Urothelium cell line (cell line): ENCODE measurements around the gene BPGM.
"Not testable (repeated sequence)": the region's sequence is repeated elsewhere in the genome, so short reads cannot be mapped to it uniquely, and the experiment has no call there.

Experiments used
- DNase-seq: peaks from one replicate; pipeline ENCODE4 v3.0.0; 2011; ENCODE audit warnings: low spot score, mixed read lengths
- FAIRE-seq: peaks from 2 replicates; lab custom pipeline; 2011; peaks lifted over from hg19 to GRCh38; lab: Jason Lieb, UNC

Gene BPGM

DNA sequence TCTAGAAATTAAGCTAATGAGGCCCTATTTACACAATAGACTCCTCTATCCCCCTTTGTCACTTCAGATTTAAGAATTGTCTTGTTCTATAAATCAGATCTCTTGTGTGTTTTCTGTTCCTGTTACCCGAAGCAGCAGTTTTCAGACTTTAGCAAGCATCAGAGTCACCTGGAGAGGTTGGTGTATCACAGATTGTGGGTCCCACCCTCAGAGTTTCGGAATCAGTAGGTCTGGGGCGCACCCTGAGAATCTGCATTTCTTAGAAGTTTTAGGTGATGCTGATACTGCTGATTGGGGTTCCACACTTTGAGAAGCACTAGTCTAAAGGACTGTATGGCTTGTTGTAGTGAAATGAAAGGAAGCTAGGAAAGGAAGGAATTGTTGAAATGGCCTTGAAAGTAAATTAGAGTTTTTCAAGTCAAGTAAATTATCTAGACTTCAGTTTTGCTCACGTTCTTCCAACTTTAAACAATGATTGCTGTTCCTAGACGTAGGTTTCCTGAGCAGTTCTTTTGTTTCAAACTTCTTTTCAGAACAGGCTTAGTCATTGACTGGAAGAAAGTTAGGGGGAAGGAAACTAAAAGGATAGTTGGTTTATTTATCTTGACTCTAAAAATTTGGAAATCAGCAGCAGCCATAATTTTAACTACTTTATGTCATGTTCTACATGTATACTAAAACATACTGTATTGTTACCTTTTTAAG, 15.7 kb downstream of the BPGM start:
- DNase-seq (no peak), FAIRE-seq (no peak)

DNA sequence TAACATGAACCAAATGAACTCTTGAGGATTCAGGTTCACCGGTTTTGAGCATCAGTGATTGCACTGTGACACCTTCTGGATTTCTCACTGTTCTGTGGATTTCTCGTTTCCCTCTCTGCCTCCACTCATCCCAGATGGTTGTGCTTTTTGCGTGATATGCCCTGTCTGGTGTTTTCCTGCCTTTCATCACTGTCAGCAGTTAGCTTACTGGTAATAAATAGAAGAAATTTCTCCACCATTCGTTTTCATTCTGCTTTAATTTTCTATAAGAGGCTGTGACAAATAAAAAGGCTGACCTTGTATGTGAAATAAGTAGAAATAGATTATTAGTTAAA, 16.2 kb downstream of the BPGM start:
- no peak for FAIRE-seq
- no peak for DNase-seq

GRCh38 chr7:134665045-134665444, 18.4 kb downstream of the BPGM start:
- FAIRE-seq, DNase-seq: not testable (repeated sequence)

DNA sequence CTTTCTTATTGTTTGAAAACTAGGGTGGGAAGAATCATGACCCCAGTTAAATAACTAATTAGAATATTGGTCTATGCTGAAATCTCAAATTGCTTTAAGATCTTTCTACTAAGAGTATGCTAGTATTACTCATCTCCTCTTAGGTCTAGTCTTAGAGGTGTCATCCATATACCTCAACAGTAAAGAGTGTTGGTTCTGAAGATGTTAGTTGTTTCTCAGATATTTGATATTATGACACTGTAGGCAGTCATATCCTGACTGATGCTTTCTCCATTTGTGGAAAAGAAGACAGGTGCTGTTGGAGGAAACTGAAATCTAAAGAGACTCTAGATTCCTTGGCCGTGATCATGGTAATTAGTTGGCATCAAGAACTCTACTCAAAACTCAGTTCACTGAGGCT, 21.2 kb downstream of the BPGM start:
- DNase-seq (no peak), FAIRE-seq (no peak)

DNA sequence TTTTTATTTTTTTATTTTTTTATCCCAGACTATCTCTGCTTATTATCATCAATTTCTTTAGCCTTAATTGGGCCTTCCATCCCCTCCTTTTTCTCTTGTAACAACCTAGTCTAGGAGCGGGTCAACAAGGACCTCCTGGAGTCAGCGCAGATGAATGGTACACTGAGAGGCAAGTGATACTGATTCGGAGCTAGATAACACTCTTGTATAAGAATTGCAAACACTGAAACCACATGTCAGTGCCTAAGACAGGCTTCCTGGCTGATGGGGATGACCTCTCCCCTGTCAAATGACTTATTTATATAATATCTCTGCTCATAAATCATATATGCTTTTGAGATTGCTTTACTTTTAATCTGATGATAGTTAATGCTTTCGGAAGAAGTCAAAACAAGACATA, 22.7 kb downstream of the BPGM start:
- FAIRE-seq (no peak), DNase-seq (no peak)

DNA sequence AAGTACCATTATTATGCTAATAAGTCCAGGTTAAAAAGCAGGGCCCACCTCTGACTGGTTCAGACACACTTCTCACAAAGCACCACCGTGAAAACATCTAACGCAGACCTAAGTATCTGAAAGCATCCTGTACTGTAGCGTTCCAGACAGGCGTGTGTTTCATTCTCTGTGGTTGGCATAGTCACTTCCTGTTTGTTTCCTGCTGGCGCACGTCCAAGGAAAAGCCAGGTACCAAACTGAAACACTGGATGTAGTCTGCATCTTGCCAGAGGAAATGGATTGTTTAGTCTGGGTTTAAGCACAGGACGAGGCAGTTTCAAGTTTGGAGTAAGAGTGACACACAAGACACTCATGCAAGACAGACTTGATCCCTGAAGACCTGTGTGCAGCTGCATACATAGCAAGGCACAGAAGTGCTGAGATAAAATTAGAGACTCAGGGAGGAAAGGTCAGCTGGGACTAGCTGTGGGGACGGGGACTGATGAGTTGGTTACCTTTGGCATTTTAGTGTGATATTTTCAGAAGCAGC, 23.3 kb downstream of the BPGM start:
- DNase-seq (peak; percentile 68), FAIRE-seq (no peak)

- FAIRE-seq, result no peak
- DNase-seq, result no peak
These were observed 25.0 kb downstream of the BPGM start for GRCh38 chr7:134671609-134672008.

GRCh38 chr7:134674424-134674823, 27.8 kb downstream of the BPGM start:
- no peak for DNase-seq
- no peak for FAIRE-seq

DNA sequence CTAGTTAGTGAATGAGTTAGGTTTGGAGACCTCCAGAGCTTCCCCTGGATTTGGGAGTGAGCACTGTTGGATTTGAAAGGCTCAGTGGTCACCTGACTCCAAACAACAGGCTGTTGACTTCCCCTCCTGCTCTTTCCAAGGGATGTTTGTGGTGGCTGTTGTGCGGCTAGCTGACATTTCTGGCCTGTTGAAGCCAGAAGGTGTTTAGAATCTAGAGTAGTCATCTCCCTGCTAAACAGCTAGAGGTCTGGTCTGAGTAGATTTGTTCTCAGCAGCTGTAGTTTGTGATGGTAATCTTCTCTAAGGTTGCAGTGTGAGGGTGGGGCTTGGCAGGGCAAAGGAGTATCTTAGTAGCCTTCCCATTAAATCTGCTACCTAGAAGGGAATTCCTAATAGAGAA, 30.1 kb downstream of the BPGM start:
- FAIRE-seq (no peak), DNase-seq (no peak)

DNA sequence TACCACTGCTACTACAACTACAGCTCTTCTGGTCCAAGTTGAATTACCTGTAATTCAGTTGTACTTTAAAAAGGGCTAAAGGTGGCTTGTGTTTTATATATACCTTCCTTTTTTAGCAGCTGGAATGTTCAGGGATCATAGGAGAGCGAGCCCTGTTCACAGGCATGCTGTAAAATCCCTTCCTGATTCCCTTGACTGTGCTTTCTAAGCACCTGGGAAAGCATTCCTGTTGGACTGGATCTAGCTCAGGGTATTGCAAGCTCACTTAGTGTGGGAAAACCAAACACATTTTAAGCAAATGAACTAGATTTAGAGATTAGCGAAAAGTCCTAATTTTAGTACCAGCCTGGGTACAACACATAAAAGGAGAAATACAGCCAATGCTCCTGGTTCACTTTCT, 31.5 kb downstream of the BPGM start:
- FAIRE-seq, result no peak
- no peak for DNase-seq

- DNase-seq (no peak), FAIRE-seq (no peak)
These were observed 32.4 kb downstream of the BPGM start for GRCh38 chr7:134679006-134679405.

DNA sequence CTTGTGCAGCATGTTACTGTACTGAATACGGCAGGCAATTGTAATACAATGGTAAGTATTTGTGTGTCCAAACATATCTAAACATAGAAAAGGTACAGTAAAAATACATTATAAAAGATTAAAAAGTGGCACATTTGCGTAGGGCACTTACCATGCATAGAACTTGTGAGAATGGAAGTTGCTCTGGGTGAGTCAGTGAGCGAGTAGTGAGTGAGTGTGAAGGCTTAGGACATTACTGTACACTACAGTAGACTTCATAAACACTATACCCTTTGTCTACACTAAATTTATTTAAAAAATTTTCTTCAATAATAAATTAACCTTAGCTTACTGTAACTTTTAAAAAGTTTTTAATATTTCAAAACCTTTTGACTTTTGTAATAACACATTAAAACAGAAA, 37.5 kb downstream of the BPGM start:
- DNase-seq, result no peak
- no peak for FAIRE-seq

DNA sequence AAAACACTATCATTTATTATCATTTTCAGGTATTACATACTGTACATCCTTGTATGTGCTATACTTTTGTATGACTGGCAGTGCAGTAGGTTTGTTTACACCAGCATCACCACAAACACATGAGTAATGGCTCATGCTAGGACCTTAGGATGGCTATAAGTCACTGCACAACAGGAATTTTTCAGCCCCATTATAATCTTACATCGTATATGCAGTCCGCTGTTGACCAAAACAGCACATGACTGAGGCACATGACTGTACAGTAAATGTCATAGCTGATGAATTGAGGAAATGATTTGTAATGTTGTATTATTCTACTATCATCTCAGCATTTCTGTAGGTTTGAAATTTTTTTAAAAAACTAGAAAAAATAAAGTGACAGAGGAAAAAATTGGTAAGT, 38.6 kb downstream of the BPGM start:
- no peak for FAIRE-seq
- DNase-seq, result no peak

GRCh38 chr7:134686786-134687185, 40.1 kb downstream of the BPGM start:
- no peak for DNase-seq
- FAIRE-seq, result no peak

GRCh38 chr7:134689550-134689949, 42.9 kb downstream of the BPGM start:
- DNase-seq, FAIRE-seq: not testable (repeated sequence)

DNA sequence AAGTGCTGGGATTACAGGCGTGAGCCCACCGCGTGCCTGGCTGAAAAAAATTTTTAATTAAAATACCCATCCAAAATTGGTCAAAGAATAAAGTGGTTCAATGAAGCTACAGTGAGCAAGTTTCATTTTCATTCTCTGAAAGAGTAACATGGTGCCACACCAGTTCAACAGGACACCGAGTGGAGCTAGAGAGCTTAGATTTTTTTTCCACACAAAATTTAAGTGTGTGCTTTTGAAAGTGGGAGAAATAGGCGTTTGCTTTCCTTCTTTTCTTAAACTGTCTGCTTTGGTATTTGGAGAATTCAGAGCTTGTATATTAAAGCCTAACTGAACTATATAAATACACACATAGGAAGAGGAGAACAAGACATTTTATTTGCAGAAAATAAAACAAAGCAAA, 43.4 kb downstream of the BPGM start:
- DNase-seq (no peak), FAIRE-seq (no peak)

GRCh38 chr7:134690614-134691504, 44.2 kb downstream of the BPGM start:
- no peak for FAIRE-seq
- DNase-seq, result no peak

DNA sequence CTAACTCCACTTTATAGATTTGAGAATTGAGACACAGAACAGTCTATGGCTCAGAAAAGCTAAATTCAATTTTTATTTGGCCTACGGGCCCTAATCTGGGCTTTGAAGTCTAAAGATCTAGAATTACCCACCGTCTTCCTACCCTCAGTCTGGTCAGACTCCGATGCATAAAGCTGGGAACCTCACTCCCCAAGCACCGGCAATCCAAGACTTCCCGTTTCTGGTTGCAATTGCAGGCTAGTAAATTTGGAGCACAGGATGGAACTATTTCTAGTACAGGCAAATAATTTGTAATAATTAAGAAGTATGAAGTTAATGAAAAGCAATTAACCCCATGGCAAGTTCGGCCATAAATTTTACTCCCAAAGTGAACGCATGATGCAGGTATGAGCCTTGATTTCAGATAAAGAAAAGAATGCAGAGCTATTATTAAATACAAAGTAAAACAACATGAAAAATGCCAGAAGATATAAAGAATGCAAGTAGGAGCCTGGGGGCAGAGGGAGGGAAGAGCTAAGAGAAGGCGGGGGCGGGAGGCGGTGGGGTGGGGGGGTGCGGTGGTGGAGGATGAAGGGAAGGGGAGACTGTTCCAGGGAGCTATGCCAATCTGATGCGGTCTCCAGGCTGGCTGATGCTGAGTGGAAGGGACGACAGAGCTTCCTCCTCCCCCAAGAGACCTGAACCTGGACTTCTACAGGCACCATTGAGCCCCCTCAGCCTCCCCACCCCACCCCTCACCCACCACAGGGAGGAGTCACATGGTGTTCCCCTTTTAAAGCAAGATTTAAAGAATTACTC, 45.1 kb downstream of the BPGM start:
- no peak for FAIRE-seq

DNA sequence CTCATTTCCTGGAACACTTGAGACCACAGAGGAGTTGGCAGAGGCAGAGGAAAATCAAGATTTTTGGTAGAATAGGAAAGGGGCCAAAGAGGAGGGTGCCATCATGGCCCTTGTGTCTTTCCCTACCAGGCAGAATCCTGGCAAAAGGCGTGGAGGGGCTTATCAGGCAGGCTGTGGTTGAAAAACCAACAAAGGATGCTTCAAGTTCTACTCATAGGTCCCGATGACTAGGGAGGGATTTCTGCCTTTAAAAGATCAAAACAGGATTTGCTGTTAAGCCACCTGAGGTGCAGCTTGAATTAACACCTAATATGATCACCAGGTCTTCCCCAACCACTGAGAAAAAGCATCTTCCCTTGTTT, 45.7 kb downstream of the BPGM start:
- no peak for DNase-seq
- FAIRE-seq, result no peak

More for the DNA sequence above, 45.1 kb downstream of the BPGM start:
- no peak for DNase-seq

DNA sequence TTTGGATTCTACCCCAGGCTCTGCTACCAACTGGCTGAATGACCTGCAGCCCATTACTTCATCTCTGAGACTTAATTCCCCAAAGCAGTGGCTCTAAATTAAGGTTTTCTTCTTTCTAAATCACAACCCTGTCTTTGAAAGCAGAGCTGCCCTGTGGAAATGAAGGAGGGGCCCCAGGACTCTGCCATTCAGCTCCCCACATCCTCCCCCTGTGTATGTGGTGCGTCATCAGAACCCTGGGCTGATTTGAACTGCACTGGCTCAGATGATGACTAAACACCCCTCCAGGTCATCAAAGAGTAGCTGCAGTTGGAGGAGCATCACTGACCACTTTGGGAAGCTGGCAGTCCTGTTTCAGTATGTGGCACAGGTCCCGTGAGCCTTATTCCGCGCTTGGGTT, 46.6 kb downstream of the BPGM start:
- FAIRE-seq, result no peak
- DNase-seq, result peak; percentile 53

DNA sequence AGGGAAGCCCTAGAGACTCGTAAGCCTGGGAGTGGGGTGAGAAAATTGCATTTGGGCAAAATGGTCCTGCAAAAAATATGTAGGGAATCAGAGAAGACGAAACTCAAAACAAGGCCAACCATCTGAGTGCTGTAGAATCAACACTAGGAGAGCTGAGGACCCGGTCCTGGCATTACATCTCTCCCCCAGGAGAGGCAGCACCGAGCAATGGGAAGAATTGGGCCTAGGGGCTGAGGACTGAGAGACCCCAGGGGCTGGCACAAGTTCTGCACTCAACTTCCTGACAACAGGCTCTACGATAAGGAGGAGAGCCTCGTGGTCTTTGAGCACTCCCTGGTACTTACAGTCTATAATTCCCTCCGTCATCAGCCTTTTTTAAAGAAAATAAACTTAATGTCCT, 47.6 kb downstream of the BPGM start:
- FAIRE-seq (no peak), DNase-seq (no peak)
